ENCODE measurements around the gene RIPOR3.

The RIPOR3 gene

GRCh38 chr20:50654904-50655303 is 36.4 kb downstream of the RIPOR3 start:
- no peak for TF ChIP-seq ZNF384 (IDR thresholded peaks at IDR 0.05)
- no peak for TF ChIP-seq L3MBTL2 (conservative IDR thresholded peaks at IDR 0.05)
- ChIA-PET CTCF (no interaction called here), POLR2A (no interaction called here)
- no peak for DNase-seq (ENCODE audit: extremely low spot score)

- DNase-seq (ENCODE audit: extremely low spot score): no peak
- TF ChIP-seq TARDBP (IDR thresholded peaks at IDR 0.05) (no peak), L3MBTL2 (conservative IDR thresholded peaks at IDR 0.05) (no peak), FOXK2 (IDR thresholded peaks at IDR 0.05) (no peak), BHLHE40 (IDR thresholded peaks at IDR 0.05; ENCODE audit: borderline replicate concordance) (no peak), LEF1 (IDR thresholded peaks at IDR 0.05; ENCODE audit: borderline replicate concordance) (no peak), FOXM1 (IDR thresholded peaks at IDR 0.05; ENCODE audit: borderline replicate concordance) (no peak), NFRKB (IDR thresholded peaks at IDR 0.05) (no peak), SP1 (IDR thresholded peaks at IDR 0.05) (no peak), FOXA1 (IDR thresholded peaks at IDR 0.05) (no peak), SUZ12 (IDR thresholded peaks at IDR 0.05) (no peak), ARNT (IDR thresholded peaks at IDR 0.05) (no peak), ZNF384 (IDR thresholded peaks at IDR 0.05) (no peak), ELF4 (IDR thresholded peaks at IDR 0.05) (no peak), CTBP1 (IDR thresholded peaks at IDR 0.05; ENCODE audit: borderline replicate concordance) (no peak), HDGF (IDR thresholded peaks at IDR 0.05; ENCODE audit: borderline replicate concordance) (no peak), PKNOX1 (IDR thresholded peaks at IDR 0.05) (no peak)
- POLR2A ChIA-PET: no interaction called here
- CTCF ChIA-PET: no interaction called here
Observed at GRCh38 chr20:50652702-50653294, 38.5 kb downstream of the RIPOR3 start.

DNA sequence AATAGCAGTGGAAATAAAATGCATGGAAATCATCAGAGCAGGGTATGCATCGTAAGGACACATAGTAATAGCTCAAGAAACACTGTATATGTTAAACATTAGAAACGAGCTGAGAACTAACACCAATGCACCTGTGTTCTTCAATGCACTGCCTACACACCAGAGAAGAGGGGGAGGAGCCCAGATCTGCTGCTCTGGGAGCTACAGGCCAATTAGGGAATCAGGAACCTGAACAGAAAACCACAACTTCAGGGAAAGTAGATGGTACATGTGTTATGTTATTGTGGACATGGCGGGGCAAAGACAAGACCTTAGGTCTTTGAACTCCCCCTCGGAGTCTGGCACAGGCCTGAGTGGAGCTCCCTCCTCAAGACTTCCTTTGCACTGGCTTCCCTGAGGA is 39.7 kb downstream of the RIPOR3 start:
- TF ChIP-seq CTBP1 (IDR thresholded peaks at IDR 0.05; ENCODE audit: borderline replicate concordance): no peak
- no peak for TF ChIP-seq ZNF384 (IDR thresholded peaks at IDR 0.05)
- no peak for TF ChIP-seq TARDBP (IDR thresholded peaks at IDR 0.05)
- no peak for TF ChIP-seq SUZ12 (IDR thresholded peaks at IDR 0.05)
- TF ChIP-seq LEF1 (IDR thresholded peaks at IDR 0.05; ENCODE audit: borderline replicate concordance): no peak
- TF ChIP-seq FOXK2 (IDR thresholded peaks at IDR 0.05): no peak
- TF ChIP-seq FOXA1 (IDR thresholded peaks at IDR 0.05): no peak
- no peak for TF ChIP-seq SP1 (IDR thresholded peaks at IDR 0.05)
- TF ChIP-seq FOXM1 (IDR thresholded peaks at IDR 0.05; ENCODE audit: borderline replicate concordance): no peak
- TF ChIP-seq BHLHE40 (IDR thresholded peaks at IDR 0.05; ENCODE audit: borderline replicate concordance): no peak
- TF ChIP-seq HDGF (IDR thresholded peaks at IDR 0.05; ENCODE audit: borderline replicate concordance): no peak
- no peak for TF ChIP-seq L3MBTL2 (conservative IDR thresholded peaks at IDR 0.05)
- no peak for TF ChIP-seq ARNT (IDR thresholded peaks at IDR 0.05)
- TF ChIP-seq ELF4 (IDR thresholded peaks at IDR 0.05): no peak
- no peak for TF ChIP-seq PKNOX1 (IDR thresholded peaks at IDR 0.05)
- no peak for TF ChIP-seq NFRKB (IDR thresholded peaks at IDR 0.05)
- ChIA-PET CTCF (interaction anchor here (0.5 to 0.9 kb wide), 2 partner anchors 15 to 63 kb away, joined by 3 read pairs; no protein-coding TSS in a partner anchor), POLR2A (no interaction called here)
- DNase-seq (ENCODE audit: extremely low spot score): no peak

DNA sequence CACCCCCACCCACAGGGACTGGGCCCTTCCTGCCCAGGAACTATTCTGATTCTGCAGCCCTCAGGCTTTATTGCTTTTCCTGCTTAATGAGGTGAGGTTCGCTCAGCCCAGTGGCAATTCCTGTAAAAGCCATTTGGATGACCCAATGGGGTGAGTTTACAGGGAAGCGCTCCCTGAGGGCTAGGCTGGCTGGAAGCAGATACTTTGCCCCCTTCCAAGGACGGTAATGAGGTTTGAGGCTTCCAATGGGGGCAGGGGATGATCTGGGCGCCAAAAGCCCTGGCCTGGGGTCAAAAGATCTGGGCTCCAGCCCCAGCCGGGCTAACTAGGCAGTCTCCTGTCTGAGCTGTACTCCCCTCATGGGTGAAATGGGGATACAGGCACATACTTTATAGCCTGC is 41.8 kb downstream of the RIPOR3 start:
- POLR2A ChIA-PET: no interaction called here
- TF ChIP-seq TARDBP (IDR thresholded peaks at IDR 0.05) (no peak), BHLHE40 (IDR thresholded peaks at IDR 0.05; ENCODE audit: borderline replicate concordance) (no peak), SUZ12 (IDR thresholded peaks at IDR 0.05) (no peak), FOXK2 (IDR thresholded peaks at IDR 0.05) (no peak), ELF4 (IDR thresholded peaks at IDR 0.05) (no peak), PKNOX1 (IDR thresholded peaks at IDR 0.05) (no peak), ARNT (IDR thresholded peaks at IDR 0.05) (no peak), SP1 (IDR thresholded peaks at IDR 0.05) (no peak), ZNF384 (IDR thresholded peaks at IDR 0.05) (no peak), FOXA1 (IDR thresholded peaks at IDR 0.05) (no peak), CTBP1 (IDR thresholded peaks at IDR 0.05; ENCODE audit: borderline replicate concordance) (no peak), NFRKB (IDR thresholded peaks at IDR 0.05) (no peak), FOXM1 (IDR thresholded peaks at IDR 0.05; ENCODE audit: borderline replicate concordance) (no peak), HDGF (IDR thresholded peaks at IDR 0.05; ENCODE audit: borderline replicate concordance) (no peak)
- no peak for DNase-seq (ENCODE audit: extremely low spot score)
- CTCF ChIA-PET: no interaction called here

DNA sequence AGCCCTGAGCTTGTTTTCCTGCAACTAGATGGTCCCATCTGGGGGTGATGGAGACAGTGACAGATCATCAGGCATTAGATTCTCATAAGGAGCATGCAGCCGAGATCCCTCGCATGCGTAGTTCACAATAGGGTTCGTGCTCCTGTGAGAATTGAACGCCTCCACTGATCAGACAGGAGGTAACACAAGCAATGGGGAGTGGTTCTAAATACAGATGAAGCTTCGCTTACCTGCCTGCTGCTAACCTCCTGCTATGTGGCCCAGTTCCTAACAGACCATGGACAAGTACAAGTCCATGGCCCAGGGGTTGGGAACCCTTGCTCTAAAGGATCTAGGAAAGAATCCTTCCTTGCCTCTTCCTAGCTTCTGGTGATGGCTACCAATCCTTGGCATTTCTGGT is 42.7 kb downstream of the RIPOR3 start:
- DNase-seq (ENCODE audit: extremely low spot score): no peak
- TF ChIP-seq TARDBP (IDR thresholded peaks at IDR 0.05) (no peak), PKNOX1 (IDR thresholded peaks at IDR 0.05) (no peak), SUZ12 (IDR thresholded peaks at IDR 0.05) (no peak), L3MBTL2 (conservative IDR thresholded peaks at IDR 0.05) (no peak), BHLHE40 (IDR thresholded peaks at IDR 0.05; ENCODE audit: borderline replicate concordance) (no peak), CTBP1 (IDR thresholded peaks at IDR 0.05; ENCODE audit: borderline replicate concordance) (no peak)
- CTCF ChIA-PET: no interaction called here
- POLR2A ChIA-PET: interaction anchor here (0.9 kb wide), 1 partner anchor 15 kb away, joined by 4 read pairs; no protein-coding TSS in a partner anchor

DNA sequence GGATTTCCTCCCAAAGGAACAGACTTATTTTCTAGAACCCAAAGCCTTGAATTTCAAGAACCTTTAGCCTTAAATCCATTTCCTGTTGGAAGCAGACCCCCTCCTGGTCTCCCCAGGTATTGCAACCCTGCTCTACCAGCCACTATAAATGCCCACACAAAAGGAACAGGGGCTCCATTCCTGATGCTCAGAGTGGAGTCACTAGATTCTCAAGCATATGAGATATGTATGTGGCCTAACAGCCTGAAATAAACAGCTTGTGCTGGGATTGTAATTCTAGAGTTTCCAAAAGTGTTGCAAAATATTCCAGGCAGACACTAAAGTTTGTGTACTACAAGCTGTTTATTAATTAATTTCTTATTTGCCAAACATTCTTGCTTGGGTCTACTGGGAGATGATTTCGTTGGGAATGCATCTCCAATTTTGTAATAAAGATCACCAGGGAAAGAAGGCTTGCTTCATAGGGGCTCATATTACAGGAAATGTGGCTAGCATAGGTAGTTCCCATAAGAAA is 44.8 kb downstream of the RIPOR3 start:
- ChIA-PET POLR2A (no interaction called here), CTCF (interaction anchor here (0.7 kb wide), 1 partner anchor 78 kb away, joined by 3 read pairs; no protein-coding TSS in a partner anchor)
- no peak for DNase-seq (ENCODE audit: extremely low spot score)
- no peak for TF ChIP-seq ZNF384 (IDR thresholded peaks at IDR 0.05)
- no peak for TF ChIP-seq ARNT (IDR thresholded peaks at IDR 0.05)
- no peak for TF ChIP-seq HDGF (IDR thresholded peaks at IDR 0.05; ENCODE audit: borderline replicate concordance)
- TF ChIP-seq BHLHE40 (IDR thresholded peaks at IDR 0.05; ENCODE audit: borderline replicate concordance): no peak
- no peak for TF ChIP-seq L3MBTL2 (conservative IDR thresholded peaks at IDR 0.05)
- TF ChIP-seq FOXA1 (IDR thresholded peaks at IDR 0.05): no peak
- TF ChIP-seq NFRKB (IDR thresholded peaks at IDR 0.05): no peak

Measured in HEK293T (cell line).